ENCODE measurements around the gene ADAP2. TPM values are rescaled to one million over a fixed set of nuclear protein-coding genes. Genes with fewer than 3 reads are reported as not detected.

Gene ADAP2
- total and polyA plus RNA-seq, 8 donors = 1.8 to 28.7 (median 8.0) TPM; not detected in 1

GRCh38 chr17:31004160-31004559 is 82.4 kb downstream of the ADAP2 start:
- 89 to 100% (median 95%) methylated on average over 2 of the region's 2 CpGs for WGBS, 5 donors
- H3K36me3 ChIP-seq = peaks cover 5 to 52% (median 41%) of the 10 kb centered on the region in 4 donors
- intact Hi-C loops (cut with DNase I; ENCODE audit: low total_unique reads) = no loop called here
- DNase-seq = no peak
- peaks cover 0 to 14% (median 7%) of the 10 kb centered on the region in 4 donors for H3K4me1 ChIP-seq
- H3K27me3 ChIP-seq = no peaks in the 10 kb centered on the region
- H3K9me3 ChIP-seq = no peaks in the 10 kb centered on the region
- no peak overlapping the region for H3K4me3 ChIP-seq
- H3K27ac ChIP-seq = no peak overlapping the region
- no peak for TF ChIP-seq POLR2A (IDR thresholded peaks at IDR 0.05)
- no peak for TF ChIP-seq EP300 (IDR thresholded peaks at IDR 0.05)
- TF ChIP-seq POLR2AphosphoS5 (IDR thresholded peaks at IDR 0.05) = no peak
- no peak for TF ChIP-seq CTCF (IDR thresholded peaks at IDR 0.05)

- TF ChIP-seq POLR2A (IDR thresholded peaks at IDR 0.05) = no peak
- TF ChIP-seq POLR2AphosphoS5 (IDR thresholded peaks at IDR 0.05) = no peak
- no peak for TF ChIP-seq CTCF (IDR thresholded peaks at IDR 0.05)
- no peak for TF ChIP-seq EP300 (IDR thresholded peaks at IDR 0.05)
- Histone ChIP-seq H3K36me3 (peaks cover 0 to 17% (median 9%) of the 10 kb centered on the region in 4 donors), H3K4me3 (peak overlapping the region; percentile 61 to 75 (median 71)), H3K27ac (peak overlapping the region; percentile 80 to 88 (median 86)), H3K4me1 (peaks cover 0 to 21% (median 9%) of the 10 kb centered on the region in 4 donors), H3K9me3 (no peaks in the 10 kb centered on the region), H3K27me3 (no peaks in the 10 kb centered on the region)
- DNase-seq = no peak
- intact Hi-C loops (cut with DNase I; ENCODE audit: low total_unique reads) = no loop called here
- 68 to 72% (median 72%) methylated on average over 9 of the region's 9 CpGs for WGBS, 5 donors
Measured at GRCh38 chr17:31007695-31008373, 86.1 kb downstream of the ADAP2 start.

GRCh38 chr17:31008374-31009041 is 86.8 kb downstream of the ADAP2 start:
- TF ChIP-seq POLR2AphosphoS5 (IDR thresholded peaks at IDR 0.05) (peak in 2 of 3 donors; percentile 20 to 31), EP300 (IDR thresholded peaks at IDR 0.05) (no peak)
- DNase-seq = peak; percentile 65 to 82
- Histone ChIP-seq H3K9me3 (no peaks in the 10 kb centered on the region), H3K4me1 (peaks cover 0 to 21% (median 9%) of the 10 kb centered on the region in 4 donors), H3K4me3 (peak overlapping the region; percentile 61 to 75 (median 71)), H3K36me3 (peaks cover 0 to 11% (median 5%) of the 10 kb centered on the region in 4 donors), H3K27me3 (no peaks in the 10 kb centered on the region), H3K27ac (peak overlapping the region; percentile 80 to 88 (median 86))
- intact Hi-C loops (cut with DNase I; ENCODE audit: low total_unique reads) = no loop called here
- 0 to 1% (median 1%) methylated on average over 47 to 65 of the region's 65 CpGs for WGBS, 5 donors

Small RNA genes within 50 kb of the gene (small RNA-seq; reads per million reads assigned to genes)
- gene AC138207.3 (0 reads per million in 4 donors), gene RN7SL138P (0 reads per million in 4 donors)

Other genes with a start within 250 kb of the ADAP2 start
- 10 to 100 TPM in 2 of 5 donors, 1 to 10 TPM in 3; 1.7 to 15.2 (median 4.1) TPM for gene CRLF3, start 97.3 kb upstream of the ADAP2 start, total RNA-seq
- 1 to 10 TPM; 4.1 to 5.4 (median 5.0) TPM for gene CRLF3, start 97.3 kb upstream of the ADAP2 start, polyA plus RNA-seq
- 1 to 10 TPM in 4 of 5 donors, under 1 TPM in 1; 0.58 to 9.7 (median 1.8) TPM for gene ATAD5, start 90.0 kb upstream of the ADAP2 start, total RNA-seq
- gene ATAD5, start 90.0 kb upstream of the ADAP2 start, polyA plus RNA-seq = under 1 TPM; 0.15 to 0.60 (median 0.37) TPM
- gene TEFM, start 15.7 kb upstream of the ADAP2 start, total RNA-seq = 10 to 100 TPM in 4 of 5 donors, 1 to 10 TPM in 1; 6.4 to 40.3 (median 24.1) TPM
- gene TEFM, start 15.7 kb upstream of the ADAP2 start, polyA plus RNA-seq = 10 to 100 TPM in 1 of 3 donors, 1 to 10 TPM in 2; 5.9 to 13.3 (median 7.9) TPM
- 10 to 100 TPM in 1 of 5 donors, 1 to 10 TPM in 4; 1.8 to 18.7 (median 7.0) TPM for gene RNF135, start 49.1 kb downstream of the ADAP2 start, total RNA-seq
- gene RNF135, start 49.1 kb downstream of the ADAP2 start, polyA plus RNA-seq = 10 to 100 TPM; 11.5 to 15.0 (median 13.0) TPM
- gene NF1, start 173.0 kb downstream of the ADAP2 start, total RNA-seq = 100 to 1,000 TPM in 1 of 5 donors, 10 to 100 TPM in 4; 41.1 to 108 (median 74.1) TPM
- 1 to 10 TPM; 5.2 to 7.5 (median 5.7) TPM for gene NF1, start 173.0 kb downstream of the ADAP2 start, polyA plus RNA-seq

Measured in stomach (tissue), 9 donors.